ENCODE measurements around the gene SRMS. TPM values are rescaled to one million over a fixed set of nuclear protein-coding genes. Genes with fewer than 3 reads are reported as not detected.

Gene SRMS
- total and polyA plus RNA-seq, 2 of the 13 experiments (the other 11 are each of a cell fraction or from before 2014, with no cell fraction given): not detected

DNA sequence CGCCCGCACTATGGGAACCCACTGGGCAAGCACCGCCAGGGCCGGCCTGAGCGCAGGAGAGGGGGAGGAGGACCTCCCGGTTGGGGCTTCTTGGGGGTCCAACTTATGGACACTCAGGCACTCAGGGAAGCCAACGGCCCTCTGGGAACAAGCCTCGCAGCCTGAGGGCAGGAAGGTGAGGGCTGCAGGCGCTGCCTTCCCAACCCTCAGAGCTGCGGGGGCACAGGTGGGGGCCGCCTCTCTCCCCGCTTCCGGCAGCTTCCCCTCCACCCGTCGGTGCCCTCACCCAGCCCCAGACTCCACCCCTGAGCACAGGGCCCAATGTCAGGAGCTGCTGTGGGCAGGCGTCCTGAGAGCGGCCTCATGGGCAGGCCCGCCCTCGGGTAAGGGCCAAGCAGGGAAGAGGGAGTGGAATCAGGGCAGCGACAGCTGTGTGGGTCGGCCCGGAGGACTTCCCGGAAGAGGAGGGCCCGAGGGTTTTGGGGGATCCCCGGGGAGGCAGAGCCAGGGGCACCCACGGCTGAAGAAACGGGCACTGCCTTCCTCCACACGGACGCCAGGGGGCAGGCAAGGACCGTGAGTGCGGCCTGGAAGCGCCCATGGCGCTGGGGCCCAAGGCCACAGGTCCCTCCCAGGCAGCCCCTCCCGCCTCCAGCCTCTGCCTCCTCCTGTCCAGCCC, 9.9 kb downstream of the SRMS start (continued):
- TF ChIP-seq, protein P1, sequence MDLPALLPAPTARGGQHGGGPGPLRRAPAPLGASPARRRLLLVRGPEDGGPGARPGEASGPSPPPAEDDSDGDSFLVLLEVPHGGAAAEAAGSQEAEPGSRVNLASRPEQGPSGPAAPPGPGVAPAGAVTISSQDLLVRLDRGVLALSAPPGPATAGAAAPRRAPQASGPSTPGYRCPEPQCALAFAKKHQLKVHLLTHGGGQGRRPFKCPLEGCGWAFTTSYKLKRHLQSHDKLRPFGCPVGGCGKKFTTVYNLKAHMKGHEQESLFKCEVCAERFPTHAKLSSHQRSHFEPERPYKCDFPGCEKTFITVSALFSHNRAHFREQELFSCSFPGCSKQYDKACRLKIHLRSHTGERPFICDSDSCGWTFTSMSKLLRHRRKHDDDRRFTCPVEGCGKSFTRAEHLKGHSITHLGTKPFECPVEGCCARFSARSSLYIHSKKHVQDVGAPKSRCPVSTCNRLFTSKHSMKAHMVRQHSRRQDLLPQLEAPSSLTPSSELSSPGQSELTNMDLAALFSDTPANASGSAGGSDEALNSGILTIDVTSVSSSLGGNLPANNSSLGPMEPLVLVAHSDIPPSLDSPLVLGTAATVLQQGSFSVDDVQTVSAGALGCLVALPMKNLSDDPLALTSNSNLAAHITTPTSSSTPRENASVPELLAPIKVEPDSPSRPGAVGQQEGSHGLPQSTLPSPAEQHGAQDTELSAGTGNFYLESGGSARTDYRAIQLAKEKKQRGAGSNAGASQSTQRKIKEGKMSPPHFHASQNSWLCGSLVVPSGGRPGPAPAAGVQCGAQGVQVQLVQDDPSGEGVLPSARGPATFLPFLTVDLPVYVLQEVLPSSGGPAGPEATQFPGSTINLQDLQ (CRISPR knock-in tag; IDR thresholded peaks at IDR 0.05): peak; percentile 47; the same call in 1 of the 2 replicates
- TF ChIP-seq SIN3A (IDR thresholded peaks at IDR 0.05; ENCODE audit: borderline replicate concordance, low read depth, low read length) (no peak; the same call in 1 of the 2 replicates), RAD21 (CRISPR knock-in tag; IDR thresholded peaks at IDR 0.05) (peak; percentile 100), ZNF619 (CRISPR knock-in tag; IDR thresholded peaks at IDR 0.05) (peak; percentile 71), KAT8 (CRISPR knock-in tag; IDR thresholded peaks at IDR 0.05) (peak; percentile 91), IRF2 (CRISPR knock-in tag; IDR thresholded peaks at IDR 0.05) (peak; percentile 93), PRDM10 (CRISPR knock-in tag; IDR thresholded peaks at IDR 0.05; ENCODE audit: low read depth) (peak; percentile 92), SAP130 (CRISPR knock-in tag; IDR thresholded peaks at IDR 0.05; ENCODE audit: low read depth) (peak; percentile 86), ZNF33B (CRISPR knock-in tag; IDR thresholded peaks at IDR 0.05) (peak; percentile 89), POLR2G (IDR thresholded peaks at IDR 0.05; ENCODE audit: low read depth, low read length) (peak; percentile 76), ZFP37 (CRISPR knock-in tag; IDR thresholded peaks at IDR 0.05; ENCODE audit: borderline replicate concordance) (no peak), FOXO1 (CRISPR knock-in tag; IDR thresholded peaks at IDR 0.05) (peak; percentile 22), RARG (CRISPR knock-in tag; IDR thresholded peaks at IDR 0.05; ENCODE audit: low read depth) (no peak), PHF20 (CRISPR knock-in tag; IDR thresholded peaks at IDR 0.05) (peak; percentile 77; the same call in 1 of the 2 replicates), MEIS1 (CRISPR knock-in tag; IDR thresholded peaks at IDR 0.05; ENCODE audit: borderline replicate concordance) (peak; percentile 91; the same call in 1 of the 2 replicates), MTF2 (CRISPR knock-in tag; IDR thresholded peaks at IDR 0.05; ENCODE audit: borderline replicate concordance) (no peak; the same call in none of the 2 replicates), MED8 (CRISPR knock-in tag; IDR thresholded peaks at IDR 0.05; ENCODE audit: insufficient replicate concordance) (no peak), KLF16 (CRISPR knock-in tag; IDR thresholded peaks at IDR 0.05) (peak in 1 of 2 experiments; percentile 98; a peak in 2 of 4 replicates), ZNF7 (CRISPR knock-in tag; IDR thresholded peaks at IDR 0.05) (no peak), ZKSCAN5 (CRISPR knock-in tag; IDR thresholded peaks at IDR 0.05) (0 out of 2 replicates have a peak, but pooled peaks have one; percentile 37)
- TF ChIP-seq, protein P2, sequence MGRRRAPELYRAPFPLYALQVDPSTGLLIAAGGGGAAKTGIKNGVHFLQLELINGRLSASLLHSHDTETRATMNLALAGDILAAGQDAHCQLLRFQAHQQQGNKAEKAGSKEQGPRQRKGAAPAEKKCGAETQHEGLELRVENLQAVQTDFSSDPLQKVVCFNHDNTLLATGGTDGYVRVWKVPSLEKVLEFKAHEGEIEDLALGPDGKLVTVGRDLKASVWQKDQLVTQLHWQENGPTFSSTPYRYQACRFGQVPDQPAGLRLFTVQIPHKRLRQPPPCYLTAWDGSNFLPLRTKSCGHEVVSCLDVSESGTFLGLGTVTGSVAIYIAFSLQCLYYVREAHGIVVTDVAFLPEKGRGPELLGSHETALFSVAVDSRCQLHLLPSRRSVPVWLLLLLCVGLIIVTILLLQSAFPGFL (CRISPR knock-in tag; IDR thresholded peaks at IDR 0.05): no peak; the same call in 1 of the 2 replicates
- TF ChIP-seq, protein P3, sequence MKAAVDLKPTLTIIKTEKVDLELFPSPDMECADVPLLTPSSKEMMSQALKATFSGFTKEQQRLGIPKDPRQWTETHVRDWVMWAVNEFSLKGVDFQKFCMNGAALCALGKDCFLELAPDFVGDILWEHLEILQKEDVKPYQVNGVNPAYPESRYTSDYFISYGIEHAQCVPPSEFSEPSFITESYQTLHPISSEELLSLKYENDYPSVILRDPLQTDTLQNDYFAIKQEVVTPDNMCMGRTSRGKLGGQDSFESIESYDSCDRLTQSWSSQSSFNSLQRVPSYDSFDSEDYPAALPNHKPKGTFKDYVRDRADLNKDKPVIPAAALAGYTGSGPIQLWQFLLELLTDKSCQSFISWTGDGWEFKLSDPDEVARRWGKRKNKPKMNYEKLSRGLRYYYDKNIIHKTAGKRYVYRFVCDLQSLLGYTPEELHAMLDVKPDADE (CRISPR knock-in tag; IDR thresholded peaks at IDR 0.05): no peak; the same call in 1 of the 2 replicates
